Gastrocnemius medialis (tissue), 4 donors: ENCODE results near the gene ZNF563.

Experiments used
- CTCF ChIP-seq, 5 experiments: fragments of 450-650 bp in 3 of 5; fragments of 200-600 bp in 2 of 5; sonication (generic) in 2 of 5; IDR thresholded peaks in 4 of 5; conservative IDR thresholded peaks in 1 of 5; 1 replicate in 4 of 5; 2 replicates in 1 of 5; pipeline ENCODE4 v1.5.1; 2016 to 2019; ENCODE audit warnings: antibody characterized with exemption in 5 of 5, mild to moderate bottlenecking in 3 of 5, moderate library complexity in 3 of 5
- POLR2A ChIP-seq, 2 donors: fragments of 450-650 bp; IDR thresholded peaks; one replicate each; pipeline ENCODE4 v1.6.1; 2017; ENCODE audit warnings: antibody characterized with exemption in 2 of 2, mild to moderate bottlenecking in 2 of 2, moderate library complexity in 2 of 2

GRCh38 chr19:12374026-12374425 is 40.6 kb upstream of the ZNF563 start:
- TF ChIP-seq CTCF (IDR thresholded peaks at IDR 0.05 in 4 of 5, conservative IDR thresholded peaks at IDR 0.05 in 1 of 5) (no peak), POLR2A (IDR thresholded peaks at IDR 0.05) (no peak)
